ENCODE measurements around the gene GALNTL6. TPM values are rescaled to one million over a fixed set of nuclear protein-coding genes. Genes with fewer than 3 reads are reported as not detected.

Gene GALNTL6
- total RNA-seq, 1 donor from 2014 or later = 0.34 TPM

- no peaks in the 10 kb centered on the region for H3K36me3 Mint-ChIP-seq (ENCODE audit: unreplicated experiment)
- H3K4me3 Mint-ChIP-seq (ENCODE audit: unreplicated experiment) = no peak overlapping the region
- DNase-seq = no peak
- no peaks in the 10 kb centered on the region for H3K27me3 Mint-ChIP-seq (ENCODE audit: unreplicated experiment)
- no peaks in the 10 kb centered on the region for H3K9me3 Mint-ChIP-seq (ENCODE audit: unreplicated experiment)
- H3K27ac Mint-ChIP-seq (ENCODE audit: unreplicated experiment) = no peak overlapping the region
- TF ChIP-seq, protein P1, sequence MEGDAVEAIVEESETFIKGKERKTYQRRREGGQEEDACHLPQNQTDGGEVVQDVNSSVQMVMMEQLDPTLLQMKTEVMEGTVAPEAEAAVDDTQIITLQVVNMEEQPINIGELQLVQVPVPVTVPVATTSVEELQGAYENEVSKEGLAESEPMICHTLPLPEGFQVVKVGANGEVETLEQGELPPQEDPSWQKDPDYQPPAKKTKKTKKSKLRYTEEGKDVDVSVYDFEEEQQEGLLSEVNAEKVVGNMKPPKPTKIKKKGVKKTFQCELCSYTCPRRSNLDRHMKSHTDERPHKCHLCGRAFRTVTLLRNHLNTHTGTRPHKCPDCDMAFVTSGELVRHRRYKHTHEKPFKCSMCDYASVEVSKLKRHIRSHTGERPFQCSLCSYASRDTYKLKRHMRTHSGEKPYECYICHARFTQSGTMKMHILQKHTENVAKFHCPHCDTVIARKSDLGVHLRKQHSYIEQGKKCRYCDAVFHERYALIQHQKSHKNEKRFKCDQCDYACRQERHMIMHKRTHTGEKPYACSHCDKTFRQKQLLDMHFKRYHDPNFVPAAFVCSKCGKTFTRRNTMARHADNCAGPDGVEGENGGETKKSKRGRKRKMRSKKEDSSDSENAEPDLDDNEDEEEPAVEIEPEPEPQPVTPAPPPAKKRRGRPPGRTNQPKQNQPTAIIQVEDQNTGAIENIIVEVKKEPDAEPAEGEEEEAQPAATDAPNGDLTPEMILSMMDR (IDR thresholded peaks at IDR 0.05; ENCODE audit: partially characterized antibody, unreplicated experiment) = no peak
- no peaks in the 10 kb centered on the region for H3K4me1 Mint-ChIP-seq (ENCODE audit: low read depth, unreplicated experiment)
These were observed 116.3 kb downstream of the GALNTL6 start for GRCh38 chr4:171929477-171929876.

GRCh38 chr4:171929907-171930306 is 116.7 kb downstream of the GALNTL6 start:
- TF ChIP-seq, protein P1 (IDR thresholded peaks at IDR 0.05; ENCODE audit: partially characterized antibody, unreplicated experiment) = no peak
- Mint-ChIP-seq H3K4me1 (ENCODE audit: low read depth, unreplicated experiment) (no peaks in the 10 kb centered on the region), H3K27ac (ENCODE audit: unreplicated experiment) (no peak overlapping the region), H3K36me3 (ENCODE audit: unreplicated experiment) (no peaks in the 10 kb centered on the region), H3K4me3 (ENCODE audit: unreplicated experiment) (no peak overlapping the region), H3K27me3 (ENCODE audit: unreplicated experiment) (no peaks in the 10 kb centered on the region), H3K9me3 (ENCODE audit: unreplicated experiment) (no peaks in the 10 kb centered on the region)
- DNase-seq = no peak

- Mint-ChIP-seq H3K36me3 (ENCODE audit: unreplicated experiment) (no peaks in the 10 kb centered on the region), H3K4me1 (ENCODE audit: low read depth, unreplicated experiment) (no peaks in the 10 kb centered on the region), H3K27ac (ENCODE audit: unreplicated experiment) (no peak overlapping the region), H3K4me3 (ENCODE audit: unreplicated experiment) (no peak overlapping the region), H3K9me3 (ENCODE audit: unreplicated experiment) (no peaks in the 10 kb centered on the region), H3K27me3 (ENCODE audit: unreplicated experiment) (no peaks in the 10 kb centered on the region)
- TF ChIP-seq, protein P1 (IDR thresholded peaks at IDR 0.05; ENCODE audit: partially characterized antibody, unreplicated experiment) = no peak
- DNase-seq = no peak
These were observed 119.0 kb downstream of the GALNTL6 start for GRCh38 chr4:171932238-171932637.

GRCh38 chr4:171940656-171941055 is 127.5 kb downstream of the GALNTL6 start:
- peaks cover 1% of the 10 kb centered on the region for H3K9me3 Mint-ChIP-seq (ENCODE audit: unreplicated experiment)
- no peaks in the 10 kb centered on the region for H3K27me3 Mint-ChIP-seq (ENCODE audit: unreplicated experiment)
- DNase-seq = no peak
- no peaks in the 10 kb centered on the region for H3K4me1 Mint-ChIP-seq (ENCODE audit: low read depth, unreplicated experiment)
- TF ChIP-seq, protein P1 (IDR thresholded peaks at IDR 0.05; ENCODE audit: partially characterized antibody, unreplicated experiment) = no peak
- no peak overlapping the region for H3K27ac Mint-ChIP-seq (ENCODE audit: unreplicated experiment)
- no peak overlapping the region for H3K4me3 Mint-ChIP-seq (ENCODE audit: unreplicated experiment)
- no peaks in the 10 kb centered on the region for H3K36me3 Mint-ChIP-seq (ENCODE audit: unreplicated experiment)

- DNase-seq = no peak
- H3K4me1 Mint-ChIP-seq (ENCODE audit: low read depth, unreplicated experiment) = no peaks in the 10 kb centered on the region
- H3K9me3 Mint-ChIP-seq (ENCODE audit: unreplicated experiment) = peaks cover 1% of the 10 kb centered on the region
- H3K27ac Mint-ChIP-seq (ENCODE audit: unreplicated experiment) = no peak overlapping the region
- H3K27me3 Mint-ChIP-seq (ENCODE audit: unreplicated experiment) = no peaks in the 10 kb centered on the region
- no peaks in the 10 kb centered on the region for H3K36me3 Mint-ChIP-seq (ENCODE audit: unreplicated experiment)
- H3K4me3 Mint-ChIP-seq (ENCODE audit: unreplicated experiment) = no peak overlapping the region
- TF ChIP-seq, protein P1 (IDR thresholded peaks at IDR 0.05; ENCODE audit: partially characterized antibody, unreplicated experiment) = no peak
These were observed 134.2 kb downstream of the GALNTL6 start for GRCh38 chr4:171947400-171947799.

All from glutamatergic neuron (in vitro differentiated cells).